ENCODE results near the gene SLC43A3.
A peak's percentile ranks its signal among the peaks of the same experiment; 100 is the strongest.

SLC43A3 gene

GRCh38 chr11:57459164-57460021 lies 32.5 kb upstream of the SLC43A3 start:
- DNase-seq: peak in 2 of 4 experiments; percentile 31 to 50

GRCh38 chr11:57458410-57459163 lies 31.7 kb upstream of the SLC43A3 start:
- DNase-seq: peak; percentile 43 to 80 (median 66)

- no peak for DNase-seq
Observed at GRCh38 chr11:57458060-57458409, 31.1 kb upstream of the SLC43A3 start.

GRCh38 chr11:57457643-57458023 lies 30.7 kb upstream of the SLC43A3 start:
- DNase-seq: no peak

- DNase-seq: peak; percentile 89 to 93 (median 92)
Observed at GRCh38 chr11:57456960-57457642, 30.2 kb upstream of the SLC43A3 start.

GRCh38 chr11:57453543-57454177 lies 26.7 kb upstream of the SLC43A3 start:
- no peak for DNase-seq

- DNase-seq: no peak
Observed at GRCh38 chr11:57446055-57446454, 19.1 kb upstream of the SLC43A3 start.

GRCh38 chr11:57445122-57445394 lies 18.1 kb upstream of the SLC43A3 start:
- DNase-seq: peak; percentile 28 to 57 (median 50)

- DNase-seq: peak; percentile 60 to 87 (median 70)
Observed at GRCh38 chr11:57444362-57445121, 17.6 kb upstream of the SLC43A3 start.

GRCh38 chr11:57440744-57441414 lies 14.0 kb upstream of the SLC43A3 start:
- no peak for DNase-seq

GRCh38 chr11:57439786-57440185 lies 12.9 kb upstream of the SLC43A3 start:
- DNase-seq: no peak

GRCh38 chr11:57438345-57439285 lies 11.7 kb upstream of the SLC43A3 start:
- DNase-seq: peak in 1 of 4 experiments; percentile 1

GRCh38 chr11:57436031-57436430 lies 9.1 kb upstream of the SLC43A3 start:
- no peak for DNase-seq

GRCh38 chr11:57434640-57435546 lies 8.0 kb upstream of the SLC43A3 start:
- DNase-seq: peak; percentile 73 to 92 (median 84)

GRCh38 chr11:57432714-57433163 lies 5.8 kb upstream of the SLC43A3 start:
- peak; percentile 84 to 92 (median 90) for DNase-seq

- peak; percentile 70 to 85 (median 83) for DNase-seq
Observed at GRCh38 chr11:57432149-57432561, 5.2 kb upstream of the SLC43A3 start.

GRCh38 chr11:57430952-57431351 lies 4.0 kb upstream of the SLC43A3 start:
- DNase-seq: no peak

GRCh38 chr11:57429946-57430345 lies 3.0 kb upstream of the SLC43A3 start:
- DNase-seq: peak in 2 of 4 experiments; percentile 21 to 32

- DNase-seq: no peak
Observed at GRCh38 chr11:57428643-57429042, 1.7 kb upstream of the SLC43A3 start.

Data from suppressor macrophage (primary cell).